ENCODE data around the gene ABCB8.
A peak's percentile ranks its signal among the peaks of the same experiment; 100 is the strongest.

GRCh38 chr7:151076863-151077704 is 48.8 kb downstream of the ABCB8 start:
- TF ChIP-seq CTCF (IDR thresholded peaks at IDR 0.05) (peak; percentile 37), EZH2 (IDR thresholded peaks at IDR 0.05; ENCODE audit: borderline replicate concordance, insufficient read depth, low read depth, low read length, poor library complexity, severe bottlenecking) (no peak)
